Stimulated activated CD4-positive, alpha-beta T cell treated with anti-CD3 and anti-CD28 coated beads, Interleukin-12 subunit alpha, Interleukin-12 subunit beta, amount 100 ng/mL, for 24 hours (primary cell): ENCODE data around the gene SCG3.

Experiments used
- DNase-seq, 2 experiments: peaks; one replicate each; pipeline ENCODE4 v3.0.0-alpha.2; 2020; ENCODE audit warnings: low read depth in 2 of 2

SCG3 gene

GRCh38 chr15:51758645-51759044, 77.3 kb downstream of the SCG3 start:
- DNase-seq, result no peak

- DNase-seq, result no peak
Observed at GRCh38 chr15:51759557-51760070, 78.3 kb downstream of the SCG3 start.

- DNase-seq, result no peak
Observed at GRCh38 chr15:51760805-51761204, 79.5 kb downstream of the SCG3 start.

- DNase-seq, result no peak
Observed at GRCh38 chr15:51765751-51766150, 84.4 kb downstream of the SCG3 start.

- no peak for DNase-seq
Observed at GRCh38 chr15:51766341-51766740, 85.0 kb downstream of the SCG3 start.

- DNase-seq, result no peak
Observed at GRCh38 chr15:51768018-51768417, 86.7 kb downstream of the SCG3 start.
